Natural killer cell (primary cell): Measurements from ENCODE around the gene IGLL1. TPM values are rescaled to one million over a fixed set of nuclear protein-coding genes. Genes with fewer than 3 reads are reported as not detected.

Experiments used
- ATAC-seq, 3 donors: fragments of 150-1000 bp in 2 of 3; fragments of 200-7000 bp in 1 of 3; cut with Tn5 transposase; 1 replicate in 1 of 3; 2 replicates in 2 of 3; pipeline ENCODE4 v1.10.0; 2021; ENCODE audit warnings: mild to moderate bottlenecking in 2 of 3, moderate library complexity in 2 of 3
- DNase-seq, 2 donors: peaks; one replicate each; pipeline versions ENCODE4 v3.0.0 to v3.0.0-alpha.2; 2013 to 2021; ENCODE audit warnings: mixed read lengths in 1 of 2
- H3K27ac ChIP-seq: one replicate; pipeline ENCODE4 v1.5.1; 2013; ENCODE audit warnings: mild to moderate bottlenecking, low read length
- H3K27me3 ChIP-seq: one replicate; pipeline ENCODE4 v1.6.1; 2013; ENCODE audit warnings: low read length; ENCODE audit not compliant: control insufficient read depth, insufficient read depth
- H3K36me3 ChIP-seq: one replicate; pipeline ENCODE4 v1.6.1; 2013; ENCODE audit warnings: low read length; ENCODE audit not compliant: control insufficient read depth, insufficient read depth
- H3K4me1 ChIP-seq: one replicate; pipeline ENCODE4 v1.6.1; 2013; ENCODE audit warnings: low read length; ENCODE audit not compliant: control insufficient read depth, insufficient read depth
- H3K4me3 ChIP-seq: one replicate; pipeline ENCODE4 v1.5.1; 2013; ENCODE audit warnings: low read length
- H3K9me3 ChIP-seq: one replicate; pipeline ENCODE4 v1.6.1; 2013; ENCODE audit warnings: low read length; ENCODE audit not compliant: control insufficient read depth, insufficient read depth
- H3K27ac Mint-ChIP-seq, 2 donors: one replicate each; pipeline ENCODE4 v1.8.0; 2022; ENCODE audit warnings: mild to moderate bottlenecking in 2 of 2, mixed read lengths in 2 of 2, moderate library complexity in 1 of 2
- H3K27me3 Mint-ChIP-seq, 2 donors: one replicate each; pipeline ENCODE4 v1.8.0; 2022; ENCODE audit warnings: low read depth in 2 of 2, mixed read lengths in 2 of 2
- H3K36me3 Mint-ChIP-seq: one replicate; pipeline ENCODE4 v1.8.0; 2022; ENCODE audit warnings: mixed read lengths
- H3K4me1 Mint-ChIP-seq, 2 donors: one replicate each; pipeline ENCODE4 v1.8.0; 2022; ENCODE audit warnings: mixed read lengths in 2 of 2
- H3K4me3 Mint-ChIP-seq: one replicate; pipeline ENCODE4 v1.8.0; 2022; ENCODE audit warnings: mild to moderate bottlenecking, moderate library complexity, mixed read lengths
- H3K9me3 Mint-ChIP-seq, 2 donors: one replicate each; pipeline ENCODE4 v1.8.0; 2022; ENCODE audit warnings: mixed read lengths in 2 of 2
- WGBS: methylation state at CpG from one replicate; pipeline ENCODE4 v1.1.7; 2013; ENCODE audit warnings: missing lambda C conversion rate; ENCODE audit not compliant: insufficient coverage; 5-methylcytosine and 5-hydroxymethylcytosine counted together
- intact Hi-C: fragments of 100-400 bp; cut with micrococcal nuclease; formaldehyde crosslinking; loops from one replicate; pipeline ENCODE4 v1.14.2; 2022
- total RNA-seq, 4 donors: library from RNA; stranded (reverse); fragments of 120-200 nt in 1 of 4; gene quantifications; one replicate each; pipeline versions ENCODE4 v1.2.3 to v1.2.4, GENCODE V29; 2013 to 2022
- TF ChIP-seq, protein P1 (sequence below): fragments of 200-600 bp; IDR thresholded peaks from one replicate; pipeline ENCODE4 v1.8.0; 2022; ENCODE audit warnings: antibody characterized with exemption

Gene IGLL1
- total RNA-seq, 3 donors from 2014 or later (not counting 1 experiment from before 2014, with no cell fraction given) = not detected

DNA sequence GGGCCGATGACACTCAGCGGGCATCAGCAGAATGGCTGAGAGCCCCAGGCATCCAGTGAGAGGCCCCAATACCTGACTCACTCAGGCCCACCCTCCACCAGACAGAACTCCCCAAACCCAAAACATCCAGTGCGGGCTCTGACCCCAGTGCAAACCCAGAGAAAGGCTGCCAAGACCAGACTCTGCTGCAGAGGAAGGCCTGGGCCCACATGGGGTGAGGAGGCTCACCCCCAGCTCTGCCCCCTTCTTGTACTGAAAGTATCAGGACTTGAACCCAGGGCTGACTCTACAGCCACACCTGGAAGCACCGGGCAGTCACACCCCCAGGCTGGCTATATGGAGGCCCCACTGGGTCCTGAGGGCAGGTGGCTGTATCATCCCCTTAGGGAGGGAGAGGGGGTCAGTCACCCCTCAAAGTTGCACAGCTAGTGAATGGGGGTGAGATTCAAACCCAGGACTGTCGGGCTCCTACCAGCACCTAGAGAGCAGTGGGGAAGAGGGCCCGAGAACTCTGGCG is 49.3 kb downstream of the IGLL1 start:
- H3K36me3 Mint-ChIP-seq = no peaks in the 10 kb centered on the region
- no peaks in the 10 kb centered on the region for H3K27me3 ChIP-seq
- 95% methylated on average over 7 of the region's 7 CpGs for WGBS
- H3K4me3 ChIP-seq = no peak overlapping the region
- intact Hi-C loops = loop anchor here (10.0 kb wide), 1 partner anchor 216 kb away; no protein-coding TSS in a partner anchor
- H3K27me3 Mint-ChIP-seq = peaks cover 0 to 14% of the 10 kb centered on the region in 2 donors
- H3K4me1 ChIP-seq = no peaks in the 10 kb centered on the region
- H3K27ac Mint-ChIP-seq = no peak overlapping the region
- TF ChIP-seq, protein P1, sequence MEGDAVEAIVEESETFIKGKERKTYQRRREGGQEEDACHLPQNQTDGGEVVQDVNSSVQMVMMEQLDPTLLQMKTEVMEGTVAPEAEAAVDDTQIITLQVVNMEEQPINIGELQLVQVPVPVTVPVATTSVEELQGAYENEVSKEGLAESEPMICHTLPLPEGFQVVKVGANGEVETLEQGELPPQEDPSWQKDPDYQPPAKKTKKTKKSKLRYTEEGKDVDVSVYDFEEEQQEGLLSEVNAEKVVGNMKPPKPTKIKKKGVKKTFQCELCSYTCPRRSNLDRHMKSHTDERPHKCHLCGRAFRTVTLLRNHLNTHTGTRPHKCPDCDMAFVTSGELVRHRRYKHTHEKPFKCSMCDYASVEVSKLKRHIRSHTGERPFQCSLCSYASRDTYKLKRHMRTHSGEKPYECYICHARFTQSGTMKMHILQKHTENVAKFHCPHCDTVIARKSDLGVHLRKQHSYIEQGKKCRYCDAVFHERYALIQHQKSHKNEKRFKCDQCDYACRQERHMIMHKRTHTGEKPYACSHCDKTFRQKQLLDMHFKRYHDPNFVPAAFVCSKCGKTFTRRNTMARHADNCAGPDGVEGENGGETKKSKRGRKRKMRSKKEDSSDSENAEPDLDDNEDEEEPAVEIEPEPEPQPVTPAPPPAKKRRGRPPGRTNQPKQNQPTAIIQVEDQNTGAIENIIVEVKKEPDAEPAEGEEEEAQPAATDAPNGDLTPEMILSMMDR = no peak
- no peaks in the 10 kb centered on the region for H3K9me3 ChIP-seq
- H3K36me3 ChIP-seq = no peaks in the 10 kb centered on the region
- no peak for ATAC-seq
- H3K27ac ChIP-seq = no peak overlapping the region
- peaks cover 0 to 11% of the 10 kb centered on the region in 2 donors for H3K4me1 Mint-ChIP-seq
- no peak for DNase-seq
- no peak overlapping the region for H3K4me3 Mint-ChIP-seq
- H3K9me3 Mint-ChIP-seq = no peaks in the 10 kb centered on the region

DNA sequence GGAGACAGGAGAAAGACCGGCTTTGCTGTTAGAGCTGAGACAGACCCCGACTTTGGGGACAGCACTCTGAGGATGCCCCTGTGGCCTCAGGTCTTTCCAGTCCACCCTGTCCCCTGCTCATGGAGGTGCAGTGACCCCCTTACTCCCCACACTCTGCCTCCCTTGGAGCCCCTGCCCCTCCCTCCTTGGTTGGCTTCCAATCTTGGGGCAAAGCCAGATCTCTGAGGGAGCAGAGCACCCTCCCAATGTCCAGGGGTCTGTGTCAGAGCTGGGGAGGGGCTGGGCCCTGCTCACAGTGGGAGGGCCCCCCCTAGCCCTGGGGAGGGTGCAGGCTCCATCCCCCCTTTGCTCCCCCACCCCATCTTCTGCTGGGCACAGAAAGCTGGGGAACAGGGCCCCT is 50.0 kb downstream of the IGLL1 start:
- Histone ChIP-seq H3K27ac (no peak overlapping the region), H3K27me3 (no peaks in the 10 kb centered on the region), H3K9me3 (no peaks in the 10 kb centered on the region), H3K36me3 (no peaks in the 10 kb centered on the region), H3K4me3 (no peak overlapping the region), H3K4me1 (no peaks in the 10 kb centered on the region)
- H3K36me3 Mint-ChIP-seq = no peaks in the 10 kb centered on the region
- intact Hi-C loops = loop anchor here (10.0 kb wide), 1 partner anchor 215 kb away; no protein-coding TSS in a partner anchor
- peaks cover 0 to 14% of the 10 kb centered on the region in 2 donors for H3K27me3 Mint-ChIP-seq
- H3K4me3 Mint-ChIP-seq = no peak overlapping the region
- peaks cover 0 to 11% of the 10 kb centered on the region in 2 donors for H3K4me1 Mint-ChIP-seq
- 91% methylated on average over 2 of the region's 2 CpGs for WGBS
- H3K27ac Mint-ChIP-seq = no peak overlapping the region
- no peak for DNase-seq
- H3K9me3 Mint-ChIP-seq = no peaks in the 10 kb centered on the region
- no peak for ATAC-seq
- TF ChIP-seq, protein P1 = no peak

DNA sequence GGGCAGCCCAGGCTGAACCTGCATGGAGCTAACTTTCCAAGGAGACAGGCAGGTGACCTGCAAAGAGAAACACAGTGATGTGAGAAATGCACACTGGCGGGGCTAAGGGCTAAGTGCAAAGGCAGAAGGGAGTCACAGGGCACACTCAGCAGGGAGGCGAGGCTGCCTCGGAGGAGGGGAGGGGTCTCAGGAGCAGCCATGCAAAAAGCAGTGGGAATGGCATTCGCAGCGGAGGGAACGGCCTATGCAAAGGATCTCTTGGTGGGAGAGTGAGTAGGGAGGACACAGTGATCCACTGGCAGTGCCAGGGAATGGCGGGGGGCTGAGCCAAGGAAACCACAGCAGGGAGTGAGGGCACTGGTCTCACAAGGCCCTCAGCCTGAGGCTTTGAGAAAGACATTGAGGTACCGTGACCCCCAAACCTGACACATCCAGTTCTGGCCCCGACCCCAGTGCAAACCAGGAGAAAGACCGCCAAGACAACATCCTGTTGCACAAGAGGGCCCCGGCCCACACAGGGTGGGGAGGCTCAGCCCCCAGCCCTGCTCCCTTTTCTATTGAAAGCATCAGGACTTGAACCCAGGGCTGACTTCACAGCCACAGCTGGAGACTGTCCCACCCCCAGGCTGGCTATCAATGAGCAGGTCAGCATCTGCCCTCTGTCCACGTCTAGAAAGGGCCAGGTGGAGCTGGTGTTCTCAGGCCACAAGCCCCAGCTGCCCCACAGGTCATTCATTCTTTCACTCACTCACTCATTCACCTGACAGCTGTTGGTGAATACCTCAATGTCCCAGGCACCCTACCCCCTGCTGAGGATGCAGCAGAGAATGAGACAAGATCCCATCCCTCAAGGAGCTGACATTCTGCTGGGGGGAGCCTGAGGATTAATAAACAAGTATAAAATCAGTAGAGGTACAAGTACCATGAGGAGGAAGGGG is 50.7 kb downstream of the IGLL1 start:
- no peaks in the 10 kb centered on the region for H3K36me3 Mint-ChIP-seq
- DNase-seq (no peak), ATAC-seq (no peak)
- no peaks in the 10 kb centered on the region for H3K9me3 Mint-ChIP-seq
- peak overlapping the region in 1 of 2 donors; percentile 59 for H3K27ac Mint-ChIP-seq
- H3K27ac ChIP-seq = no peak overlapping the region
- H3K27me3 ChIP-seq = no peaks in the 10 kb centered on the region
- H3K4me1 ChIP-seq = no peaks in the 10 kb centered on the region
- peaks cover 0 to 14% of the 10 kb centered on the region in 2 donors for H3K27me3 Mint-ChIP-seq
- 73% methylated on average over 12 of the region's 12 CpGs for WGBS
- no peaks in the 10 kb centered on the region for H3K9me3 ChIP-seq
- intact Hi-C loops = loop anchor here (10.0 kb wide), 1 partner anchor 215 kb away; no protein-coding TSS in a partner anchor
- no peak overlapping the region for H3K4me3 ChIP-seq
- TF ChIP-seq, protein P1 = no peak
- no peaks in the 10 kb centered on the region for H3K36me3 ChIP-seq
- H3K4me1 Mint-ChIP-seq = peaks cover 0 to 11% of the 10 kb centered on the region in 2 donors
- H3K4me3 Mint-ChIP-seq = no peak overlapping the region
